Gastrocnemius medialis (tissue), 4 donors: ENCODE measurements around the gene MRPL11. TPM values are rescaled to one million over a fixed set of nuclear protein-coding genes. Genes with fewer than 3 reads are reported as not detected.

Experiments
- ATAC-seq, 2 donors: fragments of 150-250 bp; one replicate each; pipeline ENCODE4 v1.9.1; 2016
- DNase-seq, 2 donors: peaks; one replicate each; pipeline ENCODE4 v3.0.0-alpha.2; 2019
- H3K27ac ChIP-seq, 4 donors: fragments of 200-600 bp; sonication (generic); 1 replicate in 1 of 4; 2 replicates in 3 of 4; pipeline ENCODE4 v1.5.1; 2016 to 2018; ENCODE audit warnings: mild to moderate bottlenecking in 2 of 4, moderate library complexity in 1 of 4
- H3K27me3 ChIP-seq, 3 donors: fragments of 200-600 bp; sonication (generic) in 2 of 3; 1 replicate in 1 of 3; 2 replicates in 2 of 3; pipeline versions ENCODE4 v1.5.1 to v1.6.0; 2016 to 2019; ENCODE audit warnings: mild to moderate bottlenecking in 1 of 3, moderate library complexity in 1 of 3
- H3K36me3 ChIP-seq, 2 donors: fragments of 200-600 bp; sonication (generic) in 1 of 2; one replicate each; pipeline ENCODE4 v1.5.1; 2017 to 2018
- H3K4me1 ChIP-seq, 2 donors: fragments of 200-600 bp; sonication (generic) in 1 of 2; one replicate each; pipeline ENCODE4 v1.5.1; 2016 to 2017; ENCODE audit warnings: mild to moderate bottlenecking in 2 of 2
- H3K4me3 ChIP-seq, 4 donors: fragments of 200-600 bp; sonication (generic) in 3 of 4; 1 replicate in 1 of 4; 2 replicates in 3 of 4; pipeline ENCODE4 v1.5.1; 2016 to 2019; ENCODE audit warnings: mild to moderate bottlenecking in 2 of 4
- H3K9me3 ChIP-seq, 3 donors: fragments of 200-600 bp; sonication (generic) in 2 of 3; 1 replicate in 1 of 3; 2 replicates in 2 of 3; pipeline ENCODE4 v1.5.1; 2016 to 2019
- POLR2A ChIP-seq, 2 donors: fragments of 450-650 bp; IDR thresholded peaks; one replicate each; pipeline ENCODE4 v1.6.1; 2017; ENCODE audit warnings: antibody characterized with exemption in 2 of 2, mild to moderate bottlenecking in 2 of 2, moderate library complexity in 2 of 2
- in situ Hi-C, 4 donors: fragments of 200-750 bp; cut with MboI; loops; one replicate each; pipeline versions ENCODE4 v1.15.0 to v1.8.0; 2017; ENCODE audit warnings: low sequenced_read_pairs in 4 of 4
- intact Hi-C: fragments of 100-400 bp; cut with DNase I; formaldehyde crosslinking; loops from one replicate; pipeline ENCODE4 v1.15.1; 2023; ENCODE audit warnings: low total_unique reads
- total RNA-seq, 4 donors: library from RNA; depleted of rRNA; stranded (reverse); fragments of >200 nt; gene quantifications; one replicate each; pipeline versions ENCODE4 v1.1.0 to v1.2.3, GENCODE V29; 2016
- TF ChIP-seq, protein P1 (sequence below), 5 experiments: fragments of 450-650 bp in 3 of 5; fragments of 200-600 bp in 2 of 5; sonication (generic) in 2 of 5; IDR thresholded peaks in 4 of 5; conservative IDR thresholded peaks in 1 of 5; 1 replicate in 4 of 5; 2 replicates in 1 of 5; pipeline ENCODE4 v1.5.1; 2016 to 2019; ENCODE audit warnings: antibody characterized with exemption in 5 of 5, mild to moderate bottlenecking in 3 of 5, moderate library complexity in 3 of 5

The MRPL11 gene
- total RNA-seq, 4 donors from 2014 or later, result 35.1 to 64.1 (median 52.5) TPM

DNA sequence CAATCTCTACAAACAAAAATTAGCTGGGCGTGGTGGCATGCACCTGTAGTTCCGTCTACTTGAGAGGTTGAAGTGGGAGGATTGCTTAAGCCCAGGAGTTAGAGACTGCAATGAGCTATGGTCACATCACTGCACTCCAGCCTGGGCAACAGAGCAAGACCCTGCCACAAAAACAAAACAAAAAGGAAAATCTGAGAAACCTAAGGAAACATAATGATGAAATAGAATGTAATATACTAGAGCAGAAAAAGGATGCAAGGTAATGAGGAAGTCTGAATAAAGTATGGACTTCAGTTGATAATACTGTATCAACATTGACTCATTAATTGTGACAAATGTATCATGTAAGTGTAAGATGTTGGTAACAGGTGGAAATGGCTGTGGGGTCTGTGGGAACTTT is 9.7 kb downstream of the MRPL11 start:
- Histone ChIP-seq H3K27me3 (no peaks in the 10 kb centered on the region), H3K4me1 (no peaks in the 10 kb centered on the region), H3K27ac (no peak overlapping the region), H3K4me3 (no peak overlapping the region), H3K9me3 (no peaks in the 10 kb centered on the region), H3K36me3 (peaks cover 0 to 7% of the 10 kb centered on the region in 2 donors)
- DNase-seq (no peak), ATAC-seq (no peak)
- in situ Hi-C loops (no loop called here), intact Hi-C loops (no loop called here)
- no peak for TF ChIP-seq POLR2A (IDR thresholded peaks at IDR 0.05)
- TF ChIP-seq, protein P1, sequence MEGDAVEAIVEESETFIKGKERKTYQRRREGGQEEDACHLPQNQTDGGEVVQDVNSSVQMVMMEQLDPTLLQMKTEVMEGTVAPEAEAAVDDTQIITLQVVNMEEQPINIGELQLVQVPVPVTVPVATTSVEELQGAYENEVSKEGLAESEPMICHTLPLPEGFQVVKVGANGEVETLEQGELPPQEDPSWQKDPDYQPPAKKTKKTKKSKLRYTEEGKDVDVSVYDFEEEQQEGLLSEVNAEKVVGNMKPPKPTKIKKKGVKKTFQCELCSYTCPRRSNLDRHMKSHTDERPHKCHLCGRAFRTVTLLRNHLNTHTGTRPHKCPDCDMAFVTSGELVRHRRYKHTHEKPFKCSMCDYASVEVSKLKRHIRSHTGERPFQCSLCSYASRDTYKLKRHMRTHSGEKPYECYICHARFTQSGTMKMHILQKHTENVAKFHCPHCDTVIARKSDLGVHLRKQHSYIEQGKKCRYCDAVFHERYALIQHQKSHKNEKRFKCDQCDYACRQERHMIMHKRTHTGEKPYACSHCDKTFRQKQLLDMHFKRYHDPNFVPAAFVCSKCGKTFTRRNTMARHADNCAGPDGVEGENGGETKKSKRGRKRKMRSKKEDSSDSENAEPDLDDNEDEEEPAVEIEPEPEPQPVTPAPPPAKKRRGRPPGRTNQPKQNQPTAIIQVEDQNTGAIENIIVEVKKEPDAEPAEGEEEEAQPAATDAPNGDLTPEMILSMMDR (IDR thresholded peaks at IDR 0.05 in 4 of 5, conservative IDR thresholded peaks at IDR 0.05 in 1 of 5), result no peak

DNA sequence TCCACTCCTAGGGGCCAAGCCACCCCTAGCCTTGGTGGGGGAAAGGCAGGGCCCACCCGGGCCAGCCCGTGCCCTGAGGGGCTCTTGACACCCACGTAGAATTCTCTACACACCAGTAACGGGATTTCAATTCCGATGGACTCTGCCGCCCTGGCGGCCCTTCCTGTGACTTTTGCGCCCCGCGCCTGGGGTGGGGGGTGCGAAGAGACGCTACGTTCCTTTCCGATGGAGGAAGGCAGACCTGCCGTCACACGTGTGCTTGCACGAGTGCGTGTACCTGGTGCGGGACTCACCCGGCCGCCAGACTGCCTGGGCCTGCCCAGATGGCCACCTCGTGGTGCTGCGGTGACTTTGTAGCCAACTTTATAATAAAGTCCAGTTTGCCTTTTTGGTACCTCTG is 12.3 kb downstream of the MRPL11 start:
- intact Hi-C loops (no loop called here), in situ Hi-C loops (no loop called here)
- Histone ChIP-seq H3K27me3 (no peaks in the 10 kb centered on the region), H3K4me3 (no peak overlapping the region), H3K36me3 (no peaks in the 10 kb centered on the region), H3K9me3 (no peaks in the 10 kb centered on the region), H3K4me1 (no peaks in the 10 kb centered on the region), H3K27ac (no peak overlapping the region)
- no peak for TF ChIP-seq POLR2A (IDR thresholded peaks at IDR 0.05)
- TF ChIP-seq, protein P1 (IDR thresholded peaks at IDR 0.05 in 4 of 5, conservative IDR thresholded peaks at IDR 0.05 in 1 of 5), result no peak
- DNase-seq, result no peak
- no peak for ATAC-seq

- ATAC-seq (peak; percentile 76), DNase-seq (peak; percentile 76 to 84)
- Histone ChIP-seq H3K4me1 (peaks cover 30 to 31% of the 10 kb centered on the region in 2 donors), H3K9me3 (no peaks in the 10 kb centered on the region), H3K27me3 (peaks cover 0 to 6% (median 0%) of the 10 kb centered on the region in 3 donors), H3K27ac (no peak overlapping the region), H3K4me3 (no peak overlapping the region), H3K36me3 (no peaks in the 10 kb centered on the region)
- intact Hi-C loops, result no loop called here
- in situ Hi-C loops, result loop anchor here in 3 of 4 donors (25.0 kb wide), 2 partner anchors 266 to 416 kb away; partner anchors contain the start of genes RBM4B (in 2 of the 3) and RCE1 (in 1 of the 3)
- TF ChIP-seq, protein P1 (IDR thresholded peaks at IDR 0.05 in 4 of 5, conservative IDR thresholded peaks at IDR 0.05 in 1 of 5), result no peak
- TF ChIP-seq POLR2A (IDR thresholded peaks at IDR 0.05), result no peak
These were observed 17.0 kb downstream of the MRPL11 start for GRCh38 chr11:66421492-66422205.

DNA sequence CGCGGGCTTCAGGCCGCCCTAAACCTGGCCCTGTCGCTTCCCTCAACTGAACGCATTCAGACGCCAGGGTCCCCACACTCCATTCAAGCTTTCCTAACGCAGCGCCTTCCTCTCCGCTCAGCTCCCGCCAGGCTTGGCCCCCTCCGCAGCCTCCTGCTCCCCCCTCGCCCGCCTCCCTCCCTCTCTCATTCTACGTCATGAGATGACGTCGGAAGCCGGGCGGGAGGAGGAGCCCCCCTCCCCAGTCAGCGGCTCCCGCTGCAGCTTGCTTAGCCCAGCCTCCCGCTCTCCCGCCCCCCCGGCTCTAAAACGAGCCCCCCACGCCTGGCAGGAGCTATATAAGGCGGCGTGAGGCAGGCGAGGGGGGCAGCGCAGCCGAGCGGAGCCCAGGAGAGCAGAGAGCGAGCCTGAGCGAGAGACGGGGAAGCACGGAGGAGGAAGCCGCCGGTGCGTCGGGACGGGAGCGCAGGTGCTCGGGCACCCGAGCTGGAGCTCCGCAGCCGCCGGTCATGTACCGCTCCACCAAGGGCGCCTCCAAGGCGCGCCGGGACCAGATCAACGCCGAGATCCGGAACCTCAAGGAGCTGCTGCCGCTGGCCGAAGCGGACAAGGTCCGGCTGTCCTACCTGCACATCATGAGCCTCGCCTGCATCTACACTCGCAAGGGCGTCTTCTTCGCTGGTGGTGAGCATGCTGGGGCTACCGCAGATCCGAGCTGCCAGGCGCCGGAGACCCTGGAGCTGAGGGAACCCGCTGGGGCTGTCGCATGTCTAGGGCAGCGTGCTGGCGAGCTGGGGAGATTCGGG is 17.8 kb downstream of the MRPL11 start, which contains the start of gene NPAS4:
NPAS4 (plus strand) TSS at position 365 of the 806 bp plus-strand sequence; CDS start at position 510, 145 bp downstream.
- in situ Hi-C loops (loop anchor here in 3 of 4 donors (25.0 kb wide), 2 partner anchors 266 to 416 kb away; partner anchors contain the start of genes RBM4B (in 2 of the 3) and RCE1 (in 1 of the 3)), intact Hi-C loops (no loop called here)
- peaks cover 30 to 31% of the 10 kb centered on the region in 2 donors for H3K4me1 ChIP-seq
- peaks cover 0 to 6% (median 0%) of the 10 kb centered on the region in 3 donors for H3K27me3 ChIP-seq
- H3K9me3 ChIP-seq, result no peaks in the 10 kb centered on the region
- TF ChIP-seq POLR2A (IDR thresholded peaks at IDR 0.05), result no peak
- TF ChIP-seq, protein P1 (IDR thresholded peaks at IDR 0.05 in 4 of 5, conservative IDR thresholded peaks at IDR 0.05 in 1 of 5), result no peak
- no peak for ATAC-seq
- no peak within 1 kb of the TSS for H3K27ac ChIP-seq
- H3K4me3 ChIP-seq, result peak within 1 kb of the TSS in 1 of 4 donors; percentile 6
- no peak for DNase-seq
- H3K36me3 ChIP-seq, result no peaks in the 10 kb centered on the region
